HG03457 (cell line): ENCODE measurements around the gene CNRIP1.
"Not testable (repeated sequence)": the region's sequence is repeated elsewhere in the genome, so short reads cannot be mapped to it uniquely, and the experiment has no call there.

Source experiments
- ATAC-seq: cut with Tn5 transposase; IDR thresholded peaks from one replicate; pipeline ENCODE4 v1.9.1; 2021; ENCODE audit warnings: moderate number of reproducible peaks; ENCODE audit not compliant: unreplicated experiment

Gene CNRIP1

DNA sequence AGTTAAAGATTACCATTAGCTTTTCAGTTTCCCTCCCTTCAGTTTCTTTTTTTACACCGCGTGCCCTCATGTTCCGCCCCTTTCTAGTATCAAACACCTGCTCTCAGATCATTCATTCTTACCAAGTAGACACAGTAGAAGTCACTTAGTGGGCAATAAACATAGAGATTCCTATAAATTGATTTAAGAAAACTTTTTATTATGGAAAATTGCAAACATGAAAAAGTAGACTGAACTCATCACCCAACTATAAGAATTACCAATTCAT lies 21.2 kb upstream of the CNRIP1 start:
- no peak for ATAC-seq

DNA sequence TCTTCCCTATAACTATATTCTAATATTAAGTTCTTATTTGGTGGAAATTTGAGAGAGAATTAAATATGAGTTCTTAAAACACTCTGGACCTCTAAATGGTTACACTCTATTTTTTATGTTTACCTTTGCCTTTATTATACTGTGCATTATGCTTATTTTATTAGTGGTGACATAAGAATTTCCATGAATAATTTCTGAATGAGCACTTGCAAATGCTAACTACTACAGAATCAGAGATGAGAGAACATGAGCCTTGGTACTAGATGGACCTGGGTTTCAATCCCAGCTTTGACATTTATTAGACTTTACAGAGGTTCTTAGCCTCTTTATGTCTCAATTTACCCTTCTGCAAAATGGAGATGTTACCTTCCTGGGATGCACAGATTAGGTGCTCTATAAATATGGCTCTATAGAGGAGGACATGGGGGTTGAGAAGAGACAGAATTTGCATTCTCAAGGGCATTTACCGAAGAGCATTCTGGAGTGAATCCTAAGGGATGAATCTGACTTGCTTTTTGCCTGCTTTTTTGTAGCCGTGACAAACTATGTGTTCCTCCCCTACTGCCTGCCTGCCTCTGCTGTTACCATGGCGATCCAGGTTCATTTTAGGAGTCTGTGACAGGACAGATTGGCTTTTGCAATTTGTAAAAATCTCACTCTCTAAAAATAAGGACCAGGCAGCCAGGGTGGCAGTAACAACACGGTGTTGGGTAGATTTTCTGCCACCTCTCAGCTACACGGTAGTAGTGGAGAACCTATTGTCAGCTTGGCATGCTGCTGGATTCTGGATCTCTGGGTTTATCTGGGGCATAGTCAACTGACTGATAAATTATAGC lies 20.7 kb upstream of the CNRIP1 start:
- ATAC-seq: no peak

DNA sequence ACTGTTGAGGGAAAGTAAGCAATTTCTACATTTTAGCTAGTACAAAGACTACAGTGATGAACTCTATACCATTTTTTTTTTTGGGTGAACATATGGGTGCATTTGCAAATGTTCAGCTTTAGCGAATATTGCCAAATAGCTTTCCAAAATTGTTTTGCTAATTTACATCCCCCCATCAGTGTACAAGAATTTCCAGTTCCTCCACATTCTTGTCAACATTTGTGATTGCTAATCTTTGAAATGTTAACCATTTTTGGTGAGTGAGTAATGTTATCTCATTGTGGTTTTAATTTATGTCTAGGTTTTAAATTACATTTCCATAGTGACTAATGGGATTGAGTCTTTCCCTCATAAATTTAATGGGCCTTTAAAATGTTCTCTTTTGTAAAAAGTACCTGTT lies 16.4 kb upstream of the CNRIP1 start:
- no peak for ATAC-seq

DNA sequence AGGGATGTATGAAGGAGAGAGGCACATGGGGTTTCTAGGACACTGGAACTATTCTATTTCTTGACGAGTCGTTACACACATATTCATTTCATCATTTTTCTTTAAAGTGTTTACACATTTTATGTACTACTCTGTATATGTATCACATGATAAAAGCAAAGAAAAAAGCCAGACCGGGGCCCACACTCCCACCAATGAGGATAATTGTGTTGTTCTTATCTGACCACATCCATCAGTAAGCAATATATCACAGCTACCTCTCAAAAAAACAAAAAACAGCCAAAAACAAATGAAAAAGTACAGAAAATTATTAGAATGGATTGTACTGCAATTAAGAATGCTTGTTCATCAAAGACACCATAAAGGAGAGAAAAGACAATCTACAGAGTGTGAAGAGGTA lies 14.2 kb upstream of the CNRIP1 start:
- no peak for ATAC-seq

DNA sequence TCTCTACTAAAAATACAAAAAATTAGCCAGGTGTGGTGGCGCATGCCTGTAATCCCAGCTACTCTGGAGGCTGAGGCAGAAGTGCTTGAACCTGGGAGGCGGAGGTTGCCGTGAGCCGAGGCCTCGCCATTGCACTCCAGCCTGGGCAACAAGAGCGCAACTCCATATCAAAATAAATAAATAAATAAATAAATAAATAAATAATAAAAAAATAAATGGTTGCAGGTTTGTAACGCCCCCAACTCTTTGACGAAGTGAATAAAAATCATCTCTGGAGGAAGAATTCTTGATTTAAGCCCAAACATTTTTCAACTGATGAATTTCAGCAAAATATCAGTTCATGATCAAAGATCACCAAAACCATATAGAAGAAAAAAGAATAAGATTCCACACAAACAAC lies 13.3 kb upstream of the CNRIP1 start:
- ATAC-seq: no peak

DNA sequence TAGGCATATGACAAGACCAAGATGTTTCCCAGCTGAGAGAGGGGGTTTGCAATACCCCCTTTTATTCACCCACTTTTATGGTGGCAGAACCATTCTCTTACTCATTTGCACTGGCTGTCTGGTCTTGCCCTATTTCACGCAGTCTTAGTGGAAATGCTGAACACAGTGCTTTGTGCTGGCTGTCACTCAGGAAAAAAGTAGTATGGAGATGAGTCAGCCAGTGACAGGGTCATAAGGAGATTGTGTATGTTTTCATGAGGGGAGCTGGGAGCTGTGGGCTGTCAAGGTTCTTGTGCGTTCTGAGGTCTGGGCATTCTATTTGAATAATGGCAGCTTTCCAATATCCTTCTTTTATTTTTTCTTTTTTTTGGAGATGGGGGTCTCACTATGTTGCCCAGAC lies 10.9 kb upstream of the CNRIP1 start:
- no peak for ATAC-seq

DNA sequence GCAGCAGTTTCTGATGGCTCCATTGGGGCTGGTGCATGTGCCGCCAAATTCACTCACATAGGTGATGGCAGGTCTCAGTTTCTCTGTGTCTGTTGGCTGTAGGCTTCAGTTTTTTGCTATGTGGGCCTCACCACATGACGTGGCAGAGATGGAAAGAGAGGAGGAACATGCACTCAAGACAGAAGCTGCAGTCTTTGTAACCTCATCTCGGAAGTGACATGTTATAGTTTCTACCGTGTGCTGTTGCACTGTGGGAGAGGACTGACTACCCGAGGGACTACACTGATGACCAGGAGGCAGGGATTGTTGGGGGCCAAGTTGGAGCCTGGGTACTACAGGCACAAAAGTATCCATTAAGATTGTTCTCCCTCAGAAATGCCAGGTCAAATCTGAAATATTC lies 9.2 kb upstream of the CNRIP1 start:
- ATAC-seq: no peak

DNA sequence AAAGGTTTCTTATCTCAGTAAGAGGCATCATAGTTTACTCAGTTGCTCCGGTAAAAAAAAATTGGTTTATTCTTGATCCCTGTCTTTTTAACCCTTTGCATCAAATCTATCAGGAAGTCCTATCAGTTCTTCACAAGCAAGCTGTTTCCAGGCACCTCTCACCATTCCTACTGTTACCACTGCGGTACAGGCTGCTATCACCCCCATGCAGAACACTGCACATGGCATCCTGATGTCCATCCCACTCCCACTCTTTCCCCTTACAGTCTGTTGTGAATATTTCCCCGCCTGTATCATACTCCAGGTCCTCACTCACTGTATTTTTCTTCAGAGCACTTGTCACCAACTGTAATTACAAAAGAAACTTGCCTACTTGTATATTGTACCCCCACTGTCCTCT lies 5.3 kb upstream of the CNRIP1 start:
- ATAC-seq: no peak

DNA sequence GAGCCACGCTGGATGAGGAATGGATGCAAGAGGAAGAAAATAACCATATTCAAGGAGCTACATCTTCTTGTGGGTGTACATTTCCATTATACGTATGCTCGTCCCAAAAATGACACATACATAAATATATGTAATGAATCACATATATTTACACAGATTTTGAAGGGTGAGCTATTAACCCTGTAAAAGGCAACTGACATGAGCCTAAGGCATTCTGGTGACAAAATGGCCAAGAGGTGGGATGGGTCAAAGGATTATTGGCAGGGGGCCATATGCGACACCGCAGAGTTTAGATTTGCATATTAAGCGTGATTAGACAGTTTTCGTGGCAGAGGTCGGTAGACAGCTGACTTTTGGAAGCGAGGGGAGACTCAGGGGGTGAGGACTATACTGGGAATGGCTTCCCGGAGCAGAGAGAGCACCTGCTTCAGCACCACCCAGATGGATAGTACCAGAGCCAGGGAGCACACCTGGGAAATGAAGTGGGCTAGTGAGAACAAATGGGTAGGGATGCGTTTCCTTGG lies 431 bp upstream of the CNRIP1 start:
- ATAC-seq: no peak

DNA sequence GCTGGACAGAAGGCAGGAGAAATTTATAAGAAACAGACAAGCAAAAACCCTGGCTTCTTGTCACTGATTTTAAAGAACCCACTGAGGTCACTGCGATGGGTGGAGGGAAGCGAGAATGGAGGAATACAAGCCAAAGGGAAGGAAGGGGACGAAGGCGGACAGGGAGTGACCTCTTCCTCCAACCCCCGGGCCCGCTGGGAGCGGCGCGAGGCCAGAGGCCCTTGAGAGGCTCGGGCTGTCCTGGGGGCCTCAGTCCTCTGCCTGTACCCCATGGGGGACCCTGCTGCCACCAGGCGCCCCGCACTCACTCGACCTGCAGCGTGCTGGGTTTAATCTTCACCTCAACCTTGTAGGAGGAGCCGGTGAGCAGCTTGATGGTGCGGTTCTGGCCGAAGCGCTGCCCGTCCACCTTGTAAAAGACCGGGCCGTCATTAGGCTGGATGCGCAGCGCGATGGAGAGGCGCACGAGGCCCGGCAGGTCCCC lies 793 bp downstream of the CNRIP1 start:
- no peak for ATAC-seq

DNA sequence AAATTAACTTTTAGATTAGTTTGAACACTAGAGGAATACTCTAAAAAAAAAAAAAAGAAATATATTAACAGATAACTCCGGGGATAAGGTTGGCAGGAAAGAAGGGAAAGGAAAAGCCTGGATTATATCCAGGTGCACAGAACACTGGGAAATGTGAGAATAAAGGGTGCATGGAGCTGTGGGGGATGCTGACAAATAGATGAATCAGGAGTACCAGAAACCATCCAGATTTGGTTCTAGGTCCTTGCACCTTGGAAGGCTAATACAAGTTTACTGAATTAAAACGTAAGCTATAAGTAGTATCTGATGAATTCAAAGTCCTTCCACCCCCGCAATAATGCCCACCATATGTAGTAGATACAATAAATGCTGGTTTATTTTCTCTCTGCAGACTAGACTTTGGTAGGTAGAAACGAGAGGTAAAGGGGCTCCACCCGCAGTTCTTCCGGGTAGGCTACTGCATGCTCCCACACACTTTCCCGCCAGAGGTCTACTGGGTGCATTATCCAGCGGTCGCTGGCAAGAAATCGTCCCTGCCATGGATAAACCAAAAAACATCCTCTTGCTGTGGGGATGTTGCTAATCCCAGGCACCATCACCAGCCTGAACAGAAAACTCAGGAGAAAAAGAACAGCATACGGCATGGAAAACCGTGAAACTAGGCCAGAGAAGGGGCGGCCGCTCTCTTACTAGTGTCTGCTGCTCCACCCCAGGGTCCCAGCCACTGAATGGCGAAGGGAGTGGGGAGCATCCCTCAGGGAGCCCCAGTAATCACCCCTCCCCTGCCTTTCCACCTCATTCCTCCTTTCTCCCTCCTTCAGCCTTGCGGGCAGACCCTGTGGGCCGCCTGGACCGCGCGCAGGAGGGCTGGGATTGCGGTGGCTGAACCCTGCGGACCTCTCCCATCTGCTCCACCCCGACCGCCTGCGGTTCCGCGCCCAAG lies 1.5 kb downstream of the CNRIP1 start:
- ATAC-seq: no peak

DNA sequence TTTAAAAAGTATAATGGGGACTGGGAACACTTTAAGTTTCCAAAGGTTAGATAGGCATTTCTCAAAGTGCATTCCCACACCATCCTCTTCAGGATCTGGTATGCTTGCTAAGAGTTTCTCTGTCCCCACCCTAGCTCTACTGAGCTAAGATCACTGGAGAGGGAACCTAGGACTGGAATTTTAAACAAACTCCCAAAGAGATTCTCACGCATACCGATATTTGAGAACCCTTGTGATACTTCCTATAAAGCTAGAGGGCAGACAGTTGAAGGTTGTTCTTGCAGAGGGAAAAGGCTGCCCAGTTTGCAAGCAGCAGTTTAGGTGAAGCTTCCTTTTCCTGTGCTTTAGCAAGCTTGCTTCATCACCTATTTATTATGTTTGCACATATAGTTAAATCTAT lies 3.6 kb downstream of the CNRIP1 start:
- no peak for ATAC-seq

DNA sequence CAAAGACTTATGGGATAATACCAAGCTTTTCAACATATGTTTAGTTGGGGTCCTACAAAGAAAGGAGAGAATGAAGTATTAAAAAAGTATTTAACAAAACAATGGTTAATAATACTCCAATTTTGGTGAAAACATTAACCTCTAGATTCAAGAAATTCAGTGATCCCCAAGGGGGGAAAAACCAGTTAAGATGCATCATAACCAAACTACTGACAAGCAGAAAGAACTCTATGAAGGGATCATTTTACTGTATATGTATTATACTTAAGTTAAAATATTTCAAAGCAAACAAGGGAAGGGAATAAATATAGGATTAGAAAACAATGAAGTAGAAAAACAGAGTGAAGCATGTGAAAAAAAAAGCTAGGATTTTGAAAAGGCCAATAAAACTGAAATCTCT lies 8.7 kb downstream of the CNRIP1 start:
- ATAC-seq: no peak

DNA sequence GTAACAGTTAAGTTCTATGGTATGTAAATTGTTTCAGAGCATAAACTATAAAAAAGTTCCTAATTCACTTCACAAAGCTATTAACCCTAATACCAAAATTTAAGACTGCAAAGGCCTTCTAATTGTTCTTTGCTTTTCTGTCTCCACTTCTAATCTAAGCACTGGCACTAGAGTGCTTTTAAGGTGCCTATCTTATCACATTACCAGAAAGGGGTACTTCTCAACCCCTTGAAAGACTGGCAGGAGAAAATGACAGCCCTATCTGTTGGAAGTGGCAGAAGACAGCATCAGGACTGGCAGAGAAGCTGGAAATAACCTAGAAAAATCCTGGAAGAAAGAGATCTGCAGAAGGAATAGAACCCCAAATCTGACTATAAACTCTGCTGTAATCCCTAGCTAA lies 10.3 kb downstream of the CNRIP1 start:
- no peak for ATAC-seq

DNA sequence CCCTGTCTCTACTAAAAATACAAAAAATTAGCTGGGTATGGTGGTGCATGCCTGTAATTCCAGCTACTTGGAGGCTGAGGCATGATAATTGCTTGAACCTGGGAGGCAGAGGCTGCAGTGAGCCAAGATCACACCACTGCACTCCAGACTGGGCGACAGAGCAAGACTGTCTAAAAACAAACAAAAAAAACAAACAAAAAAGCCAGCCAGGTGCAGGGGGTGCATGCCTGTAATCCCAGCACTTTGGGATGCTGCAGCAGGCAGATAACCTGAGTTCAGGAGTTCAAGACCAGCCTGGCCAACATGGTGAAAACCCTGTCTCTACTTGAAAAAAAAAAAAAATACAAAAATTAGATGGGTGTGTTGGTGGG lies 15.9 kb downstream of the CNRIP1 start:
- not testable (repeated sequence) for ATAC-seq

DNA sequence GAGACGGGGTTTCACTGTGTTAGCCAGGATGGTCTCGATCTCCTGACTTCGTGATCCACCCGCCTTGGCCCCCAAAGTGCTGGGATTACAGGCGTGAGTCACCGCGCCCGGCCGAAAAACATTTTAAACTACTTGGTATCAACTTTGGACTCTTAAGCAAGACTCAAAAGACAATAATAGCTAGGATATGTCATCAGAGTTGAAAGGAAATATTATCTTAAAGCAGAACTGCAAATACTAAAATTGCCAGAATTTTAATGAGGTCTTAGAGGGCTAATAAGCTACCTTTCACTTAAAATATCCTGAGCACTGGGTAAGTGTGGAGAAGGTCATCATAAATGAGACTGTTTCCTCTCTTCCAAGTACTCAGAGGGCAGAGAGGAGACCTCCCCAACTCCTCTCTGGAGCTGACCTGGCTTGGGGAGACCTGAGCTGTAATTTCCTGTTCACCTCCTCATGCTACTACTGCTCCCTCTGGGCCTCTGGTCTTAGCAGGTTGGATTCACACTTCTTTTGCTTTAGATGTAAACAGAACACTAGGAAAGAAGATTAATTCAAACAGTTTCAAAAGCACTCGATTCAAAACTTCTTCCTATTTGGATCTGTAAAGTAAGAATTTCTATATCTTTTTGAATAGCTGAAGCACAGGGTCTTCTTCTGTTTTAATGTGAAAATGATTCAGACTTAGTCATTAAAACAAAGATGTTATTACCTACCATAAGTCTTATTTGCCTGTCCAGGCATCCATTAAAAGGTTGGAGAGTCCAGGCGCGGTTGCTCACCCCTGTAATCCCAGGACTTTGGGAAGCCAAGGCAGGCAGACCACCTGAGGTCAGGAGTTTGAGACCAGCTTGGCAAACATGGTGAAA lies 16.5 kb downstream of the CNRIP1 start:
- ATAC-seq: no peak

DNA sequence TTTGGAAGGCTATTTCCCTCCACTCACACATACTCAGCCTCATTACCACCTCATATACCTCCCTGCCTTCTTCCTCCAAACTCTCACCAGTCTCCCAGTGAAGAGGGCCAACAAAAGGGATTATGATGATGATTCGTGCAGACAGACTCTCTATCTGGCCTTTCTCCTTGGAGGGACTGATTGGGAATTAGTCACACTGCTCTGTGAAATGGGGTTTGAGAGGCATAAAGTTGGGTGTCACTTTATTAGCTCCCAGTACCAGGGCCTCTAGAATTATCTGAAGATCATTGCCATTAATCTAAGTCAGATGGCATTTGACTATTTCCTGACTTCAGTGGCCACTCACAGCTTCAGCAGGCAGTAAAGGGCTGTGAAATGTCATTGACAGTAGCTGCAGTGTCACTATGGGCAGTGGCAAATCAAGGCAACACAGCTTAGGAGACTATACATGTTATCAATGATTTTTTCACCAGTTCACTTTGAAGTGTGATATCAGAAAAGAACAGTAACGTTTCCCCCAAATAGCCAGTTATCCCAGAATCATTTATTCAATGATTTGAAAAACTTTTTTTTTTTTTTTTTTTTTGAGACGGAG lies 17.4 kb downstream of the CNRIP1 start:
- ATAC-seq: no peak

DNA sequence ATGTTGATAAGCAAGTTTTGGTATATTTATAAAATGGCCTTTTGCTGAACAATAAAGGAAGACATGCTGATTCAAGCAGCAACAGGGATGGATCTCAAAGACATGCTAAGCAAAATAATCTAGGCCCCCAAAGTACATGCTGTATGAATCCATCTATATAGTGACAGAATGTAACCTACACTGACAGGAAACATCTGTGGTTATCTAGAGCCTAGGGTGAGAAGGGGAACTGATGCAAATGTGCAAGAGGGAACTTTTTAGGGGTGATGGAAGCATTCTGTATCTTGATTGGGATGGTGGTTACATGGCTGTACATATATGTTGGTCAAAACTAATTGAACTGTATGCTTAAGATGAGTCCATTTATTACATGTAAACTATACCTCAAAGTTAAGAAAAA lies 24.2 kb downstream of the CNRIP1 start:
- no peak for ATAC-seq

DNA sequence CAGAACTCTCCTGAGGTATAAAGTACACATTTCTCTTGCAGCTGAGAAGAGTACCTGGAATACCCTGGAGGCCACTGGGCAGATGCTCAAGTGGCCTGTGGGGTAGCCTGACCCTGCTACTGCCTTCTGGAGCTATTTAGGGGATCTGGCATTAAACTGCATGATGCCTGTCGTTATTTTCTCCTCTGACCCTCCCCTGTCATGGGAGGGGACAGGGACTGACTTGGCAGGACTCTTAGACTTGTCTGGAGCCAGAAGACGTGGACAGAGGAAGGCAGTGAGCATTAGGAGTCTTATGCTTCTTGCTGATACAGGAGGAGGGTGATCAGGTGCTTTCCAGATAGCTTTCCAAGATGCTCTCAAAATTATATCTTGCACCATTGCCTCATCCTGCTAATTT lies 24.8 kb downstream of the CNRIP1 start:
- no peak for ATAC-seq

DNA sequence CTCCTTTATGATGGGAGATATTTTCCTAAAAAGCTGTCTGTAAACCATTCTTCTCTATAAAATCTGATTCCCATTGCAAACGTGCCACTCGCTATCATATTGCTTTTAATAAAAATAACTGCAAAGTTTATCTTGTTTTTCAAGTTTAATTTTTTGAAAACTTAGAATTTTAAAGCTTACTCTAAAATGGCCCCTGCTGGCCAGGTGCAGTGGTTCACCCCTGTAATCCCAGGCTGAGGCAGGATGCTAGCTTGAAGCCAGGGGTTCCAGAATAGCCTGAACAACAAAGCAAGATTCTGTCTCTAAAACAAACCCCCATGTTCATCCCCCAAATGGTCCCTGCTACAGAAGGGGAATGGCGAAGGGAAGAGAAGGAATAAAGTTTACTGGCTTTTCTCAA lies 25.6 kb downstream of the CNRIP1 start:
- ATAC-seq: no peak

DNA sequence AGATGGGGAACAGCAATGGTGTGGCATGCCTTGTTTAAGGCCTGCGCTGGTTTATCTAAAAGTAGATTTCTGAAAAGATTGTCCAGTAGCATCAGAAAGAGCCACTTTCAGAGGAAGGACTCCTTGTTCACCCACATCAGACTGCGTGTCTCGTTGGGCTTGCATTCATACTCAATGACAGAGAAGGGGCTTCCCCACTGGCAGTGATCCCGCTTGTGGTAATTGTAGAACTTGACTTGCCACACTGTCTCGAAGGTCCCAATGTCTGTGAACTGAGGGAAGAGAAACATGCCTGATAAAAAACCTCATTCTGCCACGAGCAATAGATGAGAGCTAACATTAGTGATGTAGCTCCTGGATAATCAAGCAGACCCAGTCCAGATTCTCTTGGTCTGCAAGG lies 26.0 kb downstream of the CNRIP1 start:
- no peak for ATAC-seq
